K562 (cell line): ENCODE measurements around the gene NEK5. TPM values are rescaled to one million over a fixed set of nuclear protein-coding genes. Genes with fewer than 3 reads are reported as not detected.

Experiments
- CBFA2T2 ChIP-seq: fragments of 450-650 bp; conservative IDR thresholded peaks from 2 replicates; pipeline ENCODE4 v1.6.1; 2017; ENCODE audit warnings: mild to moderate bottlenecking
- HDAC1 ChIP-seq, 2 experiments: fragments of 450-650 bp; IDR thresholded peaks; 2 replicates each; pipeline ENCODE4 v1.6.1; 2016 to 2017; ENCODE audit warnings: inconsistent platforms in 1 of 2, mild to moderate bottlenecking in 1 of 2, moderate library complexity in 1 of 2
- HNRNPLL ChIP-seq: fragments of 200-400 bp; formaldehyde crosslinking; IDR thresholded peaks from 2 replicates; pipeline ENCODE4 v1.6.1; 2017; ENCODE audit warnings: low read length, low read depth, mild to moderate bottlenecking; ENCODE audit not compliant: poor library complexity, severe bottlenecking
- SIX5 ChIP-seq, 2 experiments: IDR thresholded peaks; 2 replicates each; pipeline ENCODE4 v1.6.1; 2011; ENCODE audit warnings: low read length in 2 of 2, borderline replicate concordance in 1 of 2, low read depth in 1 of 2, mild to moderate bottlenecking in 1 of 2, moderate library complexity in 1 of 2; ENCODE audit not compliant: insufficient read depth in 1 of 2
- SMAD3 ChIP-seq: fragments of 450-650 bp; formaldehyde crosslinking; conservative IDR thresholded peaks from 2 replicates; pipeline ENCODE4 v1.4.0; 2020; ENCODE audit warnings: mild to moderate bottlenecking
- TRIM24 ChIP-seq, 2 experiments: fragments of 450-650 bp; IDR thresholded peaks; 2 replicates each; pipeline ENCODE4 v1.6.1; 2016
- ZNF12 ChIP-seq: sonication (generic); formaldehyde crosslinking; IDR thresholded peaks from 2 replicates; pipeline ENCODE4 v1.4.0; 2020; ENCODE audit warnings: mild to moderate bottlenecking, missing genetic modification reagents
- ZNF586 ChIP-seq: fragments of 450-650 bp; formaldehyde crosslinking; conservative IDR thresholded peaks from 2 replicates; pipeline ENCODE4 v1.4.0; 2020; ENCODE audit warnings: mild to moderate bottlenecking, moderate library complexity
- polyA plus RNA-seq, 8 experiments: library from polyadenylated mRNA; depleted of rRNA in 4 of 8; stranded (reverse) in 5 of 8; unstranded in 3 of 8; fragments of >200 nt; fragmentation: Nextera tagmentation in 2 of 8; fragmentation: Illumina TruSeq in 1 of 8; extraction: Ambion mirVana in 2 of 8; extraction: Trizol in 1 of 8; gene quantifications; 2 replicates each; pipeline versions ENCODE4 v1.2.1 to v1.2.3, GENCODE V29; 2011 to 2014; ENCODE audit warnings: inconsistent platforms in 1 of 8, missing spikeins in 1 of 8
- total RNA-seq, 7 experiments: library from RNA; depleted of rRNA in 6 of 7; stranded (reverse); fragments of >200 nt in 6 of 7; fragmentation: Illumina TruSeq in 2 of 7; extraction: Trizol in 2 of 7; gene quantifications; 2 replicates each; pipeline versions ENCODE4 v1.2.1 to v1.2.3, GENCODE V29; 2011 to 2021; ENCODE audit warnings: low replicate concordance in 1 of 7
- TF ChIP-seq, protein P1 (sequence below): IDR thresholded peaks from 3 replicates; pipeline ENCODE4 v1.6.1; 2011; ENCODE audit warnings: borderline replicate concordance, mild to moderate bottlenecking; ENCODE audit not compliant: insufficient read length, insufficient read depth
- TF ChIP-seq, protein P2 (sequence below): fragments of 250-450 bp; sonication (Bioruptor Pico); IDR thresholded peaks from 2 replicates; pipeline ENCODE4 v1.5.1; 2021; ENCODE audit warnings: mild to moderate bottlenecking
- TF ChIP-seq, protein P3 (sequence below): fragments of 150-350 bp; IDR thresholded peaks from 2 replicates; pipeline ENCODE4 v1.6.1; 2014; ENCODE audit warnings: low read depth, mild to moderate bottlenecking, low read length, borderline replicate concordance

Gene NEK5
- total and polyA plus RNA-seq, 9 of the 15 experiments (the other 6 are each of a cell fraction or from before 2014, with no cell fraction given): 0.09 to 0.44 (median 0.33) TPM

DNA sequence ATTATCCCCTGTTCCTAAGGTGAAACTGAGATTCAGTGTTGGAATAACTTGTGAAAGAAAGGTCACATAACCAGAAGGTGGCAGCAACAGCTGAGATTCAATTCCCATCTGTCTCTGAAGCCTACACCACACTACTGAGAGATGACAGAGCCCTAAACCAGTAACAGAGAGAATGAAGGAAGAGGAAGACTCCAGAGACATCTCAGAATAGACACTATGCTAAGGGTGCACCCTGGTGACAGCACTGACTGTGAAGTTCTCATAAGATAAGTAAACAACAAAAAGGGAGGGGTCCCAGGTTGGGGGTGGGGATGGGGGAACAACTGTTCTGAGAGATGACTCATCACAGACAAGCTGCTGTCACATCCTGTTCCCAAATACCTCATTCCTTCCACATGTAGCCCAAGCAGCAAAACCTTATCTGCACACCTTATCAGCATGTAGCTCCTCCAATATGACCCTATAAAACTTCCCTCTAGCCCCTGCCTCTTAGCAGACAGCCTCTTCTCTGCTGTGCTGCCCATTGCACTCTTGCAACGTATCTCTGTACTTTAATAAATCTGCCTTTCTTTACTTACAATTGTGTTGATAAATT, 57.8 kb downstream of the NEK5 start (continued):
- TF ChIP-seq, protein P1, sequence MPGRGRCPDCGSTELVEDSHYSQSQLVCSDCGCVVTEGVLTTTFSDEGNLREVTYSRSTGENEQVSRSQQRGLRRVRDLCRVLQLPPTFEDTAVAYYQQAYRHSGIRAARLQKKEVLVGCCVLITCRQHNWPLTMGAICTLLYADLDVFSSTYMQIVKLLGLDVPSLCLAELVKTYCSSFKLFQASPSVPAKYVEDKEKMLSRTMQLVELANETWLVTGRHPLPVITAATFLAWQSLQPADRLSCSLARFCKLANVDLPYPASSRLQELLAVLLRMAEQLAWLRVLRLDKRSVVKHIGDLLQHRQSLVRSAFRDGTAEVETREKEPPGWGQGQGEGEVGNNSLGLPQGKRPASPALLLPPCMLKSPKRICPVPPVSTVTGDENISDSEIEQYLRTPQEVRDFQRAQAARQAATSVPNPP: no peak
- TF ChIP-seq ZNF586 (CRISPR knock-in tag): no peak
- TF ChIP-seq CBFA2T2: 0 out of 2 replicates have a peak, but pooled peaks have one; percentile 3
- TF ChIP-seq ZNF12 (CRISPR knock-in tag): no peak
- TF ChIP-seq, protein P2, sequence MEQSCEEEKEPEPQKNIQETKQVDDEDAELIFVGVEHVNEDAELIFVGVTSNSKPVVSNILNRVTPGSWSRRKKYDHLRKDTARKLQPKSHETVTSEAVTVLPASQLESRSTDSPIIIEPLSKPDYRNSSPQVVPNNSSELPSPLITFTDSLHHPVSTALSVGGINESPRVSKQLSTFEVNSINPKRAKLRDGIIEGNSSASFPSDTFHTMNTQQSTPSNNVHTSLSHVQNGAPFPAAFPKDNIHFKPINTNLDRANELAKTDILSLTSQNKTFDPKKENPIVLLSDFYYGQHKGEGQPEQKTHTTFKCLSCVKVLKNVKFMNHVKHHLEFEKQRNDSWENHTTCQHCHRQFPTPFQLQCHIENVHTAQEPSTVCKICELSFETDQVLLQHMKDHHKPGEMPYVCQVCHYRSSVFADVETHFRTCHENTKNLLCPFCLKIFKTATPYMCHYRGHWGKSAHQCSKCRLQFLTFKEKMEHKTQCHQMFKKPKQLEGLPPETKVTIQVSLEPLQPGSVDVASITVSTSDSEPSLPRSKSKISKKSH (CRISPR knock-in tag): no peak
- no peak for TF ChIP-seq SMAD3 (CRISPR knock-in tag)
- TF ChIP-seq, protein P3, sequence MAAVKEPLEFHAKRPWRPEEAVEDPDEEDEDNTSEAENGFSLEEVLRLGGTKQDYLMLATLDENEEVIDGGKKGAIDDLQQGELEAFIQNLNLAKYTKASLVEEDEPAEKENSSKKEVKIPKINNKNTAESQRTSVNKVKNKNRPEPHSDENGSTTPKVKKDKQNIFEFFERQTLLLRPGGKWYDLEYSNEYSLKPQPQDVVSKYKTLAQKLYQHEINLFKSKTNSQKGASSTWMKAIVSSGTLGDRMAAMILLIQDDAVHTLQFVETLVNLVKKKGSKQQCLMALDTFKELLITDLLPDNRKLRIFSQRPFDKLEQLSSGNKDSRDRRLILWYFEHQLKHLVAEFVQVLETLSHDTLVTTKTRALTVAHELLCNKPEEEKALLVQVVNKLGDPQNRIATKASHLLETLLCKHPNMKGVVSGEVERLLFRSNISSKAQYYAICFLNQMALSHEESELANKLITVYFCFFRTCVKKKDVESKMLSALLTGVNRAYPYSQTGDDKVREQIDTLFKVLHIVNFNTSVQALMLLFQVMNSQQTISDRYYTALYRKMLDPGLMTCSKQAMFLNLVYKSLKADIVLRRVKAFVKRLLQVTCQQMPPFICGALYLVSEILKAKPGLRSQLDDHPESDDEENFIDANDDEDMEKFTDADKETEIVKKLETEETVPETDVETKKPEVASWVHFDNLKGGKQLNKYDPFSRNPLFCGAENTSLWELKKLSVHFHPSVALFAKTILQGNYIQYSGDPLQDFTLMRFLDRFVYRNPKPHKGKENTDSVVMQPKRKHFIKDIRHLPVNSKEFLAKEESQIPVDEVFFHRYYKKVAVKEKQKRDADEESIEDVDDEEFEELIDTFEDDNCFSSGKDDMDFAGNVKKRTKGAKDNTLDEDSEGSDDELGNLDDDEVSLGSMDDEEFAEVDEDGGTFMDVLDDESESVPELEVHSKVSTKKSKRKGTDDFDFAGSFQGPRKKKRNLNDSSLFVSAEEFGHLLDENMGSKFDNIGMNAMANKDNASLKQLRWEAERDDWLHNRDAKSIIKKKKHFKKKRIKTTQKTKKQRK: no peak
- no peak for TF ChIP-seq SIX5 (IDR thresholded peaks at IDR 0.05; ENCODE audit: borderline replicate concordance in 1 of 2, insufficient read depth in 1 of 2, low read depth in 1 of 2, low read length in 2 of 2)
- peak in 1 of 2 experiments; percentile 55; a peak in 2 of 4 replicates for TF ChIP-seq TRIM24 (IDR thresholded peaks at IDR 0.05)
- no peak for TF ChIP-seq HNRNPLL
- no peak for TF ChIP-seq HDAC1 (IDR thresholded peaks at IDR 0.05)
